HEK293T (cell line): ENCODE data around the gene ARF1.

Experiments
- CTCF ChIA-PET: fragments of 350-600 bp; formaldehyde crosslinking; extraction: SDS; loops from one replicate; lab custom pipeline; 2021; ENCODE audit warnings: antibody characterized with exemption, inconsistent platforms; lab: Yijun Ruan, JAX
- POLR2A ChIA-PET: fragments of 350-600 bp; formaldehyde crosslinking; extraction: SDS; loops from one replicate; lab custom pipeline; 2020; ENCODE audit warnings: antibody characterized with exemption, inconsistent platforms; lab: Yijun Ruan, JAX
- DNase-seq: peaks from one replicate; pipeline ENCODE4 v3.0.0; 2012; ENCODE audit warnings: mixed read lengths; ENCODE audit errors: extremely low spot score
- ARNT ChIP-seq: fragments of 450-650 bp; IDR thresholded peaks from 2 replicates; pipeline ENCODE4 v1.6.1; 2017; ENCODE audit warnings: mild to moderate bottlenecking
- BHLHE40 ChIP-seq: fragments of 450-650 bp; IDR thresholded peaks from 2 replicates; pipeline ENCODE4 v1.6.1; 2016; ENCODE audit warnings: mild to moderate bottlenecking, moderate library complexity, borderline replicate concordance
- CTBP1 ChIP-seq: fragments of 450-650 bp; IDR thresholded peaks from 2 replicates; pipeline ENCODE4 v1.6.1; 2016; ENCODE audit warnings: borderline replicate concordance
- ELF4 ChIP-seq: fragments of 450-650 bp; IDR thresholded peaks from 2 replicates; pipeline ENCODE4 v1.6.1; 2017; ENCODE audit warnings: antibody characterized with exemption
- FOXA1 ChIP-seq: fragments of 450-650 bp; IDR thresholded peaks from 2 replicates; pipeline ENCODE4 v1.6.1; 2016; ENCODE audit warnings: mild to moderate bottlenecking
- FOXK2 ChIP-seq: fragments of 450-650 bp; IDR thresholded peaks from 2 replicates; pipeline ENCODE4 v1.6.1; 2016; ENCODE audit warnings: mild to moderate bottlenecking
- FOXM1 ChIP-seq: fragments of 450-650 bp; IDR thresholded peaks from 2 replicates; pipeline ENCODE4 v1.6.1; 2017; ENCODE audit warnings: mild to moderate bottlenecking, borderline replicate concordance
- HDGF ChIP-seq: fragments of 450-650 bp; IDR thresholded peaks from 2 replicates; pipeline ENCODE4 v1.6.1; 2017; ENCODE audit warnings: antibody characterized with exemption, borderline replicate concordance
- L3MBTL2 ChIP-seq: fragments of 450-650 bp; conservative IDR thresholded peaks from 2 replicates; pipeline ENCODE4 v1.6.1; 2016; ENCODE audit warnings: mild to moderate bottlenecking
- LEF1 ChIP-seq: fragments of 450-650 bp; IDR thresholded peaks from 2 replicates; pipeline ENCODE4 v1.6.1; 2017; ENCODE audit warnings: mild to moderate bottlenecking, borderline replicate concordance
- NFRKB ChIP-seq: fragments of 450-650 bp; IDR thresholded peaks from 2 replicates; pipeline ENCODE4 v1.6.1; 2016; ENCODE audit warnings: mild to moderate bottlenecking, moderate library complexity
- SP1 ChIP-seq: fragments of 450-650 bp; IDR thresholded peaks from 2 replicates; pipeline ENCODE4 v1.6.1; 2017
- SUZ12 ChIP-seq: fragments of 450-650 bp; IDR thresholded peaks from 2 replicates; pipeline ENCODE4 v1.6.1; 2016; ENCODE audit warnings: mild to moderate bottlenecking
- TARDBP ChIP-seq: fragments of 450-650 bp; IDR thresholded peaks from 2 replicates; pipeline ENCODE4 v1.6.1; 2016
- ZNF384 ChIP-seq: fragments of 450-650 bp; IDR thresholded peaks from 2 replicates; pipeline ENCODE4 v1.6.1; 2016
- TF ChIP-seq, protein P1 (sequence below): fragments of 450-650 bp; IDR thresholded peaks from 2 replicates; pipeline ENCODE4 v1.6.1; 2016

Gene ARF1

DNA sequence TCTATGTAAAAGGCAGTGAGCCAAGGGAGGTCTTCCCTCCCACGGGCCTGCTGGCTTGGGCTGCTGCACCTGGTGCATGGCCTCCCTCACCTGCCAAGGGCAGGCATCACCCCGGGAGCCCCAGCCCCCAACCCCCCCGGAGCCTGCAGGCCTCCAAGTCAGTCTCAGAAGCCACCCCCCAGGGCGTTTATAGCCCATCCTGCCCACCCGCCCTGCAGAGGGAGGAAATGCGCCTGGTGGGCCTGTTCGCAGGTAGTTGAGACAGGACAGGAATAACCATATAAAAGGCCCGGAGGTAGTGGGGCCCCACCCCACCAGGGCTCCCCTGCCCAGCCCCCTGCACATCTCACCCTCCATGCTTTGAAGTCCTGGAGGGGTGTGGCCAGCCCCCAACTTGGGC lies 18.2 kb upstream of the ARF1 start:
- CTCF ChIA-PET = no interaction called here
- POLR2A ChIA-PET = no interaction called here
- TF ChIP-seq SUZ12 (no peak), NFRKB (no peak), FOXA1 (no peak), FOXM1 (no peak), L3MBTL2 (no peak), BHLHE40 (no peak), HDGF (no peak), ELF4 (no peak), LEF1 (no peak), CTBP1 (no peak), TARDBP (no peak), ZNF384 (no peak), ARNT (no peak), SP1 (no peak), FOXK2 (no peak)
- TF ChIP-seq, protein P1, sequence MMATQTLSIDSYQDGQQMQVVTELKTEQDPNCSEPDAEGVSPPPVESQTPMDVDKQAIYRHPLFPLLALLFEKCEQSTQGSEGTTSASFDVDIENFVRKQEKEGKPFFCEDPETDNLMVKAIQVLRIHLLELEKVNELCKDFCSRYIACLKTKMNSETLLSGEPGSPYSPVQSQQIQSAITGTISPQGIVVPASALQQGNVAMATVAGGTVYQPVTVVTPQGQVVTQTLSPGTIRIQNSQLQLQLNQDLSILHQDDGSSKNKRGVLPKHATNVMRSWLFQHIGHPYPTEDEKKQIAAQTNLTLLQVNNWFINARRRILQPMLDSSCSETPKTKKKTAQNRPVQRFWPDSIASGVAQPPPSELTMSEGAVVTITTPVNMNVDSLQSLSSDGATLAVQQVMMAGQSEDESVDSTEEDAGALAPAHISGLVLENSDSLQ = no peak
- no peak for DNase-seq

DNA sequence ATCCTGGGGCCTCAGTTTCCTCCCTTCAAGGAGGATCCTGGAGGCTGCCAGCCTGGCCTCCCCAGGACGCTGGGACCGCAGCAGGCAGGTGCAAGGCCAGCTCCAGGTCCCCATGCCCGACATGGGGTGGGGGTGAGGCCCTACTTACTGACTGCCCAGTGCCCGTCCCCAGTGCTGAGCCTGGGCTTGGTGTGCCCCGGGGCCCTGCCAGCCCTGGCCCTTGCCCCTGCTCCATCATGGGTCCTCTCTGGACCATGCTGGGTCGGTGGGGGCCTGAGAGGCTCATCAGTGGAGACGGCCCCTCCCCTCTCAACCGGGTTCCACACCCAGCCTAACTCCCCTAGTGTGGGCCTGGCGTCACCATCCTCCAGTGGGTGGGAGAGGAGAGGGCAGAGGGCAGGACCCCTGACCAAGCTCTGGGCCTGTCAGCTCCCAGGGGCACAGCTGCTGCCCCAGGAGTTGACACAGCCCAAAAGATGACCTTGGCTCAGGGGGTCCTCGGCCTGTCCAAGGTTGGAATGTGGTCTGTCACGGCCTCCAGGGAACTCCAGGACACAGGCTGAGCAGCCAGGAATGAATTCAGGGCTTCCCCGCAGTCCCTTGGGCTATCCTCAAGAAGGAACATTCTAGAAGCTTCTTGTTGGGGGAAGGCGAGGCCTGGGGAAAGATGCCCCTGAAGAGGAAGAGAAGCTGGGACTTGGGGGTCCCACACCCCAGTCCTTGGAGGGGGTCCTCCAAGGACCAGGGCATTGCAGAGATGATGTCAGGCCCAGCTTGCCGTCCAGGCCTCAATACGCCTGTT lies 17.6 kb upstream of the ARF1 start:
- ChIA-PET POLR2A (no interaction called here), CTCF (no interaction called here)
- TF ChIP-seq SUZ12 (no peak), FOXM1 (no peak), SP1 (no peak), BHLHE40 (no peak), L3MBTL2 (no peak), FOXK2 (no peak), TARDBP (no peak), LEF1 (no peak), ELF4 (no peak), NFRKB (no peak), CTBP1 (no peak), ARNT (no peak)
- TF ChIP-seq, protein P1 = no peak
- DNase-seq = no peak

DNA sequence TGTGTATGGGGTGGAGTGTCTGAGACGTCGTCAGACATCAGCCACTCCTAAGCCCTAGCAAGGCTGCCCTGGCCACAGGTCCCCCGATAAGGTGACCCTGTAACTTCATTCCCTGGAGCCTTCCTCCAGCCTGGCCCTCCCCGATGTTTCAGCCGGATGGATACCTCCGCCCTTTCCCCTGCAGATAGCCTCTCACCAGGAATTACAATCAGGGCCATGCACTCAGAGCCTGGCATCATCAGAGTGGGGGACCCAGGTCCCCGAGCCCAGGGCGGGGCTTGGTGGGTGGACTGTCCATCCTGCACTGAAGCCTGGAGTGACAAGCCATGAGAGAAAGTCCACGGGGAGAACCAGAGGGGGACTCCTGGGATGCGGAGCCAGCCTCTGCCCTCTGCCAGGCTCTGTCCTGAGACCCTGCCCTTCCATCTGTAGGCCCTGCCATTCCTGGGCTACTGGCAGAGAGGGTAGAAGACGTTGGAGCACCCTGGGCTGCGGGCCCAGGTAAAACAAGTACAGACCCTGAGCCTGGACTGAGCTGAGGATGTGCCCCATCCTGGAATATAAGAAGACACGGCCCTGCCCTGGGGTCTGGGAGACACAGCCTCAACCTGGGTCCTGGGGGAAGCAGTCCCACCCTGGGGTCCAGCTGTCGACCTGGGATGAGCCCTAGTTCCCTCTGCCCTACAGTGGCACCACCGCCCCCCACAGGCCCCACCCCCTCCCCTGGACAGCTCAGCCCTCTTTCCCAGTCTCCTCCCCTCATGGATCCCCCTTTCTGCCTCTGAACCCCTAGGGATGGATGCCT lies 16.8 kb upstream of the ARF1 start:
- TF ChIP-seq NFRKB (no peak), ZNF384 (no peak), TARDBP (no peak), BHLHE40 (no peak), HDGF (no peak), CTBP1 (no peak), SUZ12 (no peak), L3MBTL2 (no peak), ELF4 (no peak)
- POLR2A ChIA-PET = interaction anchor here (2.1 kb wide), 1 partner anchor 16 kb away, joined by 8 read pairs; the partner anchor contains the start of gene ARF1
- CTCF ChIA-PET = no interaction called here
- no peak for DNase-seq

DNA sequence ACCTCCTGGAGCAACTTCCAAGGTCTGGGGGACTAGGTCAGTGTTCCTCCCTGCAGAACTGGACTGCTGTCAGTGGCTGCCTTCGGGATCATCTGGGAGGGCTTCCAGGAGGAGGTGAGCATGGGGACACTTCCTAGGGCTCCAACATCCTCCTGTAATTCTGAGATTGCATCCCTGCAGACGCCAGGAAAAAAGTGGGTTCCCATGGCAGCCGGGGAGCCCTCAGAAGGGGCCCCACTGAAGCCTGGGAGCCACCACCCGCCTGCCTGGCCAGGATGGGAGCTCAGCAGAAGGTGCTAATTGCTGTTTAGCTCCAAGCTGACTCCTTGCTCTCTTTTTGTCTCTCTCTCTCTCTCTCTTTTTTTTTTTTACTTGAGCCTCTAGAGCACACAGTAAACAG lies 16.1 kb upstream of the ARF1 start:
- no peak for DNase-seq
- TF ChIP-seq FOXK2 (no peak), ARNT (no peak), HDGF (no peak), ZNF384 (no peak), CTBP1 (no peak), SUZ12 (no peak), L3MBTL2 (no peak), NFRKB (no peak), FOXM1 (no peak)
- TF ChIP-seq, protein P1 = no peak
- ChIA-PET POLR2A (interaction anchor here (2.1 kb wide), 1 partner anchor 16 kb away, joined by 8 read pairs; the partner anchor contains the start of gene ARF1), CTCF (interaction anchor here (0.6 kb wide), 1 partner anchor 67 kb away, joined by 3 read pairs; no protein-coding TSS in a partner anchor)

DNA sequence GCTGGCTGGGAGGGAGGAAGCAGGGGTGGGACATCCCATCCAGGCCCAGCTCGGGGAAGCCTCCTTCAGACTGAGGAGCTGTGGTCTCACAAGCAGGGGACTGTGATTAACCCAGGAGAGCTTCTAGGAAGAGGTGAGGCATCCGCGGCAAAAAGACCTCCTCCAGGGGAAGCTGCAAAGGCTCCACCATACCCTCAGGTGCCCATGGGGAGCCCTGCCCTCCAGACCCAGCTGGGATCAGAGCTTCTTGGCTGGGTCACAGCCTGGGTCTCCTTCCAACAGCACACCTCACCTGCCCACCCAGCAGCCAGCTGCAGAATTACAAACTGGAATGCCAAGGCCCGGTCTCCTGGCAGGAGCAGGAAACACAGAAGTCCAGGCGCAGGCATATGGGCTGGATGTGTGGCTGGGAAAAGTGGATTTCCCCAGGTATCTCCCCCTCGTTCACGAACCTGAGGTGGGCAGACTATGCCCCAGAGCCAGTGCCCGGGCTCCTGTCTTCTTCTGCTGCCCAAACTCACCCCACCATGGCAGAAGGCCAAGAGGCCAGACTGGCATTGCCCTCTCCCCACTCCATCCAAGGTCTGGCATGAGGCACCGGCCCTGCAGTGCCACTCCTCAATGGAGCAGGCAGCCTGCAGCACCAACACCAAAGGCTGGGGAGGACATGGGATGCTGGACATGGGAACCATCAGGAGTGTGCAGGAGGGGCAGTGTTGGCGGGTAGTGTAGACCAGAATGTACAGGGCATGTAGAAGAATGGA lies 15.4 kb upstream of the ARF1 start:
- DNase-seq = no peak
- ChIA-PET POLR2A (interaction anchor here (2.1 kb wide), 1 partner anchor 15 kb away, joined by 8 read pairs; the partner anchor contains the start of gene ARF1), CTCF (interaction anchor here (0.6 kb wide), 1 partner anchor 67 kb away, joined by 3 read pairs; no protein-coding TSS in a partner anchor)
- TF ChIP-seq, protein P1 = no peak
- TF ChIP-seq HDGF (no peak), ARNT (no peak), FOXA1 (no peak), FOXM1 (no peak), ZNF384 (no peak), SUZ12 (no peak), SP1 (no peak), NFRKB (no peak), ELF4 (no peak), BHLHE40 (no peak), FOXK2 (no peak), L3MBTL2 (no peak), CTBP1 (no peak), TARDBP (no peak), LEF1 (no peak)
